DMS 273 (cell line): ENCODE data around the gene ATP13A3.
A peak's percentile ranks its signal among the peaks of the same experiment; 100 is the strongest.

Experiments
- DNase-seq: peaks from one replicate; lab custom pipeline; 2025; ENCODE audit not compliant: unreplicated experiment; lab: John Stamatoyannopoulos, UW

Gene ATP13A3

GRCh38 chr3:194476784-194477183, 10.0 kb downstream of the ATP13A3 start:
- DNase-seq: peak; percentile 58

GRCh38 chr3:194475978-194476377, 10.8 kb downstream of the ATP13A3 start:
- peak; percentile 58 for DNase-seq

GRCh38 chr3:194475138-194475932, 11.5 kb downstream of the ATP13A3 start:
- no peak for DNase-seq

GRCh38 chr3:194474675-194475074, 12.1 kb downstream of the ATP13A3 start:
- DNase-seq: no peak

DNA sequence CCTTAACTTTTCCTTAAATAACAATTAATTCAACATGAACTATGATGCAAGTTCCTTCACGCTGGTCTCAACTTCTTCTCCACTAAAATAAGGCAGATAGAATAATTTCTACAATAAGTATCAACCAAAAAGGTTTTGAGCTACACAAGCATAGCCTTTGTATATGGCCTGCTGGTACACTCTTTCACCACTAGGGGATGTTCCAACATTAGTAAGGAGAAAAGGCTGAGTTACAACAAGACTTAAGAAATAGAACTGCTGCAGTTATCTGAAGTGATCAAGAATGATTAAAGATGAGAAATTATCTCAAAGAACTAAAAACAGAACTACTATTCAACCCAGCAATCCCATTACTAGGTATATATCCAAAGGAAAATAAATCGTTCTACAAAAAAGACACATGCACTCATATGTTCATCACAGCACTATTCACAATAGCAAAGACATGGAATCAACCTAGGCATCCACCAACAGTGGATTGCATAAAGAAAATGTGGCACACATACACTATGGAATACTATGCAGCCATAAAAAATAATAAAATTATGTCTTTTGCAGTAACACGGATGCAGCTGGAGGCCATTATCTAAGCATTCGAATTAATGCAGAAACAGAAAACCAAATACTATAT, 14.4 kb downstream of the ATP13A3 start:
- peak; percentile 87 for DNase-seq

- DNase-seq: no peak
These were observed 14.9 kb downstream of the ATP13A3 start for GRCh38 chr3:194471863-194472262.

DNA sequence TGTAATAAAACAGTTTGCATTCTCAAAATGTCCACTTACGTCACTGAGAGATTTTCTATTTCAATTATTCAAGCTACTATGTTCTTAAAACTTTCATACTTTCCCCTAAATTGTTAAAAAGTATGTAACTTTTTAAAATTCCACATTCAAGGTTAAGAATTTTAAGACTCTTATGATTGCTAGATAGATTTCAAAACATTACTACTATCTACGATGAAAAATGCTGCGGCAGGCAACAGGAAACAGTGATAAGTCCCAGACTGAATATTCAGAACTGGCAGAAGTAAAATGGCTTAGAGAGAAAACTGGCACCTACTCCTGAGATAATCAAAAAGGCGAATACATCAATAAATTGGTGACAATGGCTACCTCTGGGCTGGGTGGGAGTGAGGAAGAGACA, 16.2 kb downstream of the ATP13A3 start:
- DNase-seq: no peak

- DNase-seq: no peak
These were observed 16.8 kb downstream of the ATP13A3 start for GRCh38 chr3:194469977-194470376.

GRCh38 chr3:194468086-194468485, 18.7 kb downstream of the ATP13A3 start:
- DNase-seq: peak; percentile 36

GRCh38 chr3:194466761-194467356, 19.9 kb downstream of the ATP13A3 start:
- DNase-seq: no peak

DNA sequence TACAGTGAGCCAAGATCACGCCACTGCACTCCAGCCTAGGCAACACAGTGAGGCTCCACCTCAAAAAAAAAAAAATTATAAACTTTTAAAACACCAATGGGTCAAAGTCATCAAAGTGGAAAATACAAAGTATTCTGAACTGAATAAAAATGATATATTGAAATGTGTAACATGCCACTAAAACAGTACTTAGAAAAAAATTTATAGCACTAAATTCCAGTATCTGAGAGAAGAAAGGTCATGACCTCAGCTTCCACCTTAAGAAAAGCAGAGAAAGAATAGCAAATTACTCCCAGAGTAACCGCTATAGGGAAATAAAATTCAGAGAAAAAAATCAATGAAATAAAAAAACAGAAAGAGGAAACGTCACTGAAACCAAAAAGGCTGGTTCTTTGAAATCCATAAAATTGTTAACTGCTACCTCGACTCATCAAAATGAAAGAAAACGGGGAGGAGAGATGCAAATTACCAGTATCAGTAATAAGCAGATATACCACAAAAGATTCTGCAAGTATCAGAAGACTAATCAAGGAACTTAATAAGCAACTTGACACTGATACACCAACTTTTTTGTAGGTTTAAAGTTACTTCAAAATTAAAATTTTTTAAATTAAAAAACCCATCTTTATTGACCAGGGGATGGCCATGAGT, 20.8 kb downstream of the ATP13A3 start:
- DNase-seq: no peak

DNA sequence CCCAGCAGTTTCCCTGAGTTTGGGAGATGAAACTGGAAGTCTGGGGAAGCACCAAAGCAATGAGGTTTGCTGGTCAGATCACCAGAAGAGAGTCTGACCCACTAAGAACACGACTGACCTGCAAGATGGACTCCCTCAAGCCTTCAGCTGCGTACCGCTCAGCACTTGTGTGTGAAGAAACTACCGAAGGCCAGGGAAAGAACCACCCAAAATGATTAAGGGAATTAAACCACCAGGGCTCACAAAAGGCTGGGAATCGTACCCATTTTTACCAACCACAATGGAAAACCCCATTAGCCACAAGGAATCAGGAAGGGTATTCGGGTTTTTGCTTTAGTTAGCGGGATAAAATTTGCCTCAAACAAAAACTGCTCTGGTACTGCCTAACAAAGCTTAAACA, 21.6 kb downstream of the ATP13A3 start:
- DNase-seq: no peak

GRCh38 chr3:194464692-194465091, 22.1 kb downstream of the ATP13A3 start:
- DNase-seq: no peak

- no peak for DNase-seq
These were observed 23.9 kb downstream of the ATP13A3 start for GRCh38 chr3:194462936-194463335.

DNA sequence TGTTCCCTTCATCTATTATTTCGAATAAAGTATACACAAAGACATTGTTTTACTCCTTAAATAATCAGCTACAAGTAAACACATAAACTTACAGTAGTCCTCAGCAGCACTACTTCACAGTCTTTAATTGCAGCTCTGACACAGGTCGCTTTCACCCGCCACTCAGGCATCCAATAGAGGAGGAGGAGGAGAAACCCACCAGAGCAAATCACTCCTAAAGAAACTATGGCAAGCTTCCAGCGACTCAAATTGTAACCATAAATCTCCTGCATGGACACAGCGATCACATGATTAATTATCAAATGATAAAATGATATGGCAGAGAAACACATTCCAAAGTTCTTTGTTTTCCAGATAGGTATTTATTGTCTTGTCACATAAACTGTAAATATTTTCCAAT, 26.2 kb downstream of the ATP13A3 start:
- no peak for DNase-seq

GRCh38 chr3:194458131-194458530, 28.7 kb downstream of the ATP13A3 start:
- no peak for DNase-seq

GRCh38 chr3:194455481-194455880, 31.3 kb downstream of the ATP13A3 start:
- no peak for DNase-seq

GRCh38 chr3:194450341-194450740, 36.5 kb downstream of the ATP13A3 start:
- no peak for DNase-seq

DNA sequence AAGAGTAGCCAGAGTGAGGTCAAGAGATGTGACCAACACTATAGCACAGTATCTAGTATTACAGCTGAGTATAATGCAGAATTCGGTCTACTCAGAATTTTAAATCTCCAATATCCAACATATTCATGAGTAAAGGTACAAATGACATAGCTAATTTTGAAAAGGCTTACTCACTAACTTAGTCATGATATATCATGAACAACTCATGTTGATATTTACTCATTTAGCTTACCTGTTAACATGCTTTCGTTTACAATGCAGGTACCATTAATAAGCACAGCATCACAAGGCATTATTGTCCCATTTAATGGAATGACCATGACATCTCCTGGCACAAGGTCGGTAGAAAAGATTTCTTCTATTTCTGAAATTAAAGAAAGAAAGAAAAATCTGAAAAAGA, 36.9 kb downstream of the ATP13A3 start:
- DNase-seq: no peak

- DNase-seq: no peak
These were observed 39.1 kb downstream of the ATP13A3 start for GRCh38 chr3:194447657-194448056.

DNA sequence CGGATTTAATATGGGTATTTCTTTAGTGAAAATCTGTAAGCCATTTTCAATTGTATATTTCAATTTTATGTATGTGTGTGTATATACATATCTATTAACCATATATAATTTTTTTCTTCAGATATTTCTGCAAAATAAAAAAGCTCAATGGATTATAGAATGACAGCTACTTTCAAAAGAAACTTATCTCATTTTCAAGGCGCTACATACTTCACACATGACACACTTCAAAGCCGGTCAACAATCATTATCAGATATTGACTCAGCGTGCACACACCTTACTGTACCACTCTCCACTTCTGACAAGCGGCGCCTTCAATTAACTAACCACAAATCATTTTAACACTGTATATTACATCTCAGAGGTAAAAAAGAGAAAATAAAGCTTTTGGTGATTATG, 39.6 kb downstream of the ATP13A3 start:
- DNase-seq: no peak

DNA sequence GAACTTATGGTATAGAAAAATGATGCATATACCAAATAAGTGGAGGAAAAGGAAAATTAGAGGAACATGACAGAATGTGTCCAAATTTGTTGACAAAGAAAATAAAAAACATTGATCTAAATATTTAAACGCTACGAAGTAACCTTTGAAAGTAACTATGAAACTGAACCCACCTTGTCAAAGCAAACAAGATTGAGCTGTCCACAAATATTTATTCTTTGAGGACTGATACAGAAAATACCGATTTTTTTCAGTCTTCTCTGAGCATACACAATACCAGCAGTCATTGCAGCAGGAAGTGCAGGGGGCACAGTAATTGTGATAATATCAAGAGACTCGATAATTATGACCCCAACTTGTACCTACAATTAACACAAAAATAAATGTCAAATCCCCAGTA, 40.0 kb downstream of the ATP13A3 start:
- DNase-seq: no peak
